ENCODE data around the gene ACADVL.

GRCh38 chr17:7239091-7240027 is 19.6 kb downstream of the ACADVL start, which contains the start of gene PHF23:
- no peak for TF ChIP-seq CTCF (IDR thresholded peaks at IDR 0.05; ENCODE audit: low read depth, low read length, poor library complexity, severe bottlenecking)
- no peak for TF ChIP-seq EZH2phosphoT487 (IDR thresholded peaks at IDR 0.05; ENCODE audit: borderline replicate concordance, low read length)

Measured in DOHH2 (cell line).